Measurements from ENCODE around the gene CDK2AP2.
"Not testable (repeated sequence)": the region's sequence is repeated elsewhere in the genome, so short reads cannot be mapped to it uniquely, and the experiment has no call there.

CDK2AP2 gene, protein sequence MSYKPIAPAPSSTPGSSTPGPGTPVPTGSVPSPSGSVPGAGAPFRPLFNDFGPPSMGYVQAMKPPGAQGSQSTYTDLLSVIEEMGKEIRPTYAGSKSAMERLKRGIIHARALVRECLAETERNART

DNA sequence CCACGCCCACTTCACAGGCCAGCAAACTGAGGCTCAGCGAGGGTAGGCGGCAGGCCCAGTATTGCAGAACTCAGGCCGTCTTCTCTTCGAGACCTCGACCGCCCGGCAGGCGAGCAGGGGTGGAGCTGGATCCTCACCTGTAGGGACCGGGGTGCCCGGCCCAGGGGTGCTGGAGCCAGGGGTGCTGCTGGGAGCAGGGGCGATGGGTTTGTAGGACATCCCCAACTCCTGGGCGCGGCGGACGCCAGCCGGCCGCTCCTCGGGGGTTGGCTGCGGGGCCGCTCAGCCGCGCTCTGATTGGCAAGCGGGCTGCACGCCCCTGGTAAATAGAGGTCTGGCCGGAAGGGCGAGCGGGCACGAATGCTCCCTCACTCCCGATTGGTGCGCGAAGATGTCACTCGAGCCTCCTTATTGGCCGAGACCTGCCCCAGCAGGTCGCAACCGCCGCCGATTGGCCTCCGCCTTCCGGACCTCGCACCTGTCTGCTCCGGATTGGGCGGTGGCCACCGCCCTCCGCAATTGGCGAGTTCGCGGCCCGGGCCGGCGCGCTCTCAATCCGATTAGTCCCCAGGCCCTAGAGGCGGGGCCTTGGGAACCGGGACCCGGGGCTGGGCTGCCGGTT, at the start of gene CDK2AP2:
CDK2AP2 (minus strand) TSS at position 299 of the 622 bp plus-strand sequence; CDS start at position 219, 80 bp downstream.
- DNase-seq (ENCODE audit: low spot score): peak; percentile 99

DNA sequence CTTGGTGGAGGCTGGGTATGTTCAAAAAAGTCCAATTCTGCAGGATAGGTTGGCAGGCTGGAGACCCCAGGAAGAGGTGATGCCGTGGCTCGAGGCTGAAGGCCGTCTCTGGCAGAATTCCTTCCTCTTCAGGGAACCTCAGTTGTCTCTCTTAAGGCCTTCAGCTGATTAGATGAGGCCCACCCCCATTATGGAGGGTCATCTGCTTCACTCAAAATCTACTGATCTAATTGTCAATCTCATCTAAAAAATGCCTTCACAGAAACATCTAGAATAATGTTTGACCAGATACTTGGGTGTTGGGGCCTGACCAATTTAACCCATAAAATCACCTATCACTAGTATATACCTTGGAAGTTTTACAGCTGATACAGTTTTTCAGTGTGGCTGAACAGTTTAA, 48.3 kb upstream of the CDK2AP2 start:
- DNase-seq (ENCODE audit: low spot score): no peak

DNA sequence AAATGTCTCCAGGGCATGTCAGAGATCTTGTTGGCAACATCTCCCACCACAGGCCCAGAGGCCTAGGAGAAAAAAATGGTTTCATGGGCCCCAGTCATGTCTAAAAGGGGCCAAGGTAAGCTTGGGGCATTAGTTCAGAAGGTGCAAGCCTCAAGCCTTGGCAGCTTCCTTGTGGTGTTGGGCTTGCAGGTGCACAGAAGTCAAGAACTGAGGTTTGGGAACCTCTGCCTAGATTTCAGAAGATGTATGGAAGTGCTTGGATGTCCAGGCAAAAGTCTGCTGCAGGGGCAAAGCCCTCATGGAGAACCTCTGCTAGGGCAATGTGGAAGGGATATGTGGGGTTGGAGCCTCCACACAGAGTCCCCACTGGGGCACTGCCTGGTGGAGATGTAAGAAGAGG, 43.7 kb upstream of the CDK2AP2 start:
- DNase-seq (ENCODE audit: low spot score): not testable (repeated sequence)

DNA sequence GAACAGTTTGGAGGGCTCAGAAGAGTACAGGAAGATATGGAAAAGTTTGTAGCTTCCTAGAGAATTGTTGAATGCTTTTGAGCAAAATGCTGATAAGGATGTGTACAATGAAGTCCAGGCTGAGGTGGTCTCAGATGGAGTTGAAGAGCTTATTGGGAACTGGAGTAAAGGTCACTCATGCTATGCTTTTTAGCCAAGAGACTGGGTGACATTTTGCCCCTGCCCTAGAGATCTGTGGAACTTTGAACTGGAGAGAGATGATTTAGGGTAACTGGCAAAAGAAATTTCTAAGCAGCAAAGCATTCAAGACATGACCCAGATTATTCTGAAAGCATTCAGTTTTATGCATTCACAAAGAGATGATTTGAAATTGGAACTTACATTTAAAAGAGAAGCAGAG, 43.2 kb upstream of the CDK2AP2 start:
- no peak for DNase-seq (ENCODE audit: low spot score)

DNA sequence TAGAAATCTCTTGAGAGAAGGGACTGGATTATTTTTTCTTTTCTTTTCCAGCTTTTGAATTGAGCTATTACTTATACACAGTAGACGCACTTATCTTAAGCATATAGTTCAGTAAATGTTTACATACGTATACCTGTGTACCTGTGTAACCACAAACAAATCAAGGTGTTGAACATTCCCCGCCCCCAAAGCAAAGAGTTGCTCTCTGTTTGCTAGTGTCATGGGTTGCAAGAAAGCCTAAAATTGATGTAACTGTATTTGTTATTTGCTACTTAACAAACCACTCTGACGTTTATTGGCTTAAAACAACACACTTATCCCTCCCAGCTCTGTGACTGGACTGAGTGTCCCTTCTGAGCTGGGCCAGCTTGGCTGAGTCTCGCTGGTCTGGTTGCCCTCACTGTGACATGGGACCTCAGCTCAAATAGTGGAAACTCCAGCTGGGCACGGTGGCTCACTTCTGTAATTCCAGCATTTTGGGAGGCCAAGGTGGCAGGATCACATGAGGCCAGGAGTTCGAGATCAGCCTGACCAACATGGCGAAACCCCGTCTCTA, 40.7 kb upstream of the CDK2AP2 start:
- no peak for DNase-seq (ENCODE audit: low spot score)

- not testable (repeated sequence) for DNase-seq (ENCODE audit: low spot score)
These were observed 40.1 kb upstream of the CDK2AP2 start for GRCh38 chr11:67548112-67548511.

- DNase-seq (ENCODE audit: low spot score): no peak
These were observed 37.3 kb upstream of the CDK2AP2 start for GRCh38 chr11:67545280-67545679.

DNA sequence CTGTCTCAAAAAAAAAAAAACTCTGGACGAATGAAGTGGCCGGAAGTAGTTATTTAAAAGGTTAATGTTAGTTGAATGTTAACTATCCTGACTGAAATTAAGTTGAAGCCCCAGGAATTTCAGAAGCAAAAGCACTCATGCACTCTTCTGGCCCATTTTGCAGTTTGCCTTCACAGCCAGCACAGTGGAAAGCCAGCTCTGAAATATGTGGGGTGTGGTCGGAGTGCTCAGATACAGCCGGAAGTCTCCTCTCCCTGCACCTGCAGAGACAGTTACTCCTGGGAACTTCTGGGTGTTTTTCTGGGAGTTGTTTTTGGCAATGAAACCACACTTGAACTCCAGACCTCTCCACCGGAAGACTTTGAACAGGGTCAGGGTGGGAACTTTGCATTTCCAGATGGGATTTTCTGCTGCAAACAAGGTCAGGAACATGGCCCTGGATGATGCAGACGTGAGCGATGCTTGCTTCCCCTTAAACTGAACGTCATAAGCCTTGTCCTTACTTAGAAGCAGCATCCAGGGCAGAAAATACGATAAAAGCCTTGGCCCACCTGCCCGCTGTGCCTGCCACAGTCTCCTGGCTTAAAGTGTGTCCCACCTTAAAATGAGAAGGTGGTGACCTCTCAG, 36.8 kb upstream of the CDK2AP2 start:
- no peak for DNase-seq (ENCODE audit: low spot score)

DNA sequence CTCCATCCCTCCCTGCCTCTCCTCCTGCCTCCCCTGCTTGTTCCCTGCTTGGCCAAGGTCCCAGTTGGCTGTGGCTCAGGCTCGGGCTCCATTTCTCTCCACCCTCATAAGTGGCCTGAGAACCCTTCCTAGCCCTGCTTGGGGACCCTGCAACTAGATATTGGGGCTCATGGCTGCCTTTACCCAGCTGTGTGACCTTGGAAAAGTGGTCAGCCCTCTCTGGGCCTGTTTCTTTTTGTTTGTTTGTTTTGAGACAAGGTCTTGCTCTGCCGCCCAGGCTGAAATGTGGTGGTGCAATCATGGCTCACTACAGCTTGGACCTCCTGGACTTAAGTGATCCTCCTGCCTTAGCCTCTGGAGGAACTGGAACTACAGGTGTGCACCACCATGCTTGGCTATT, 35.6 kb upstream of the CDK2AP2 start:
- DNase-seq (ENCODE audit: low spot score): no peak

- DNase-seq (ENCODE audit: low spot score): no peak
These were observed 35.0 kb upstream of the CDK2AP2 start for GRCh38 chr11:67542971-67543370.

DNA sequence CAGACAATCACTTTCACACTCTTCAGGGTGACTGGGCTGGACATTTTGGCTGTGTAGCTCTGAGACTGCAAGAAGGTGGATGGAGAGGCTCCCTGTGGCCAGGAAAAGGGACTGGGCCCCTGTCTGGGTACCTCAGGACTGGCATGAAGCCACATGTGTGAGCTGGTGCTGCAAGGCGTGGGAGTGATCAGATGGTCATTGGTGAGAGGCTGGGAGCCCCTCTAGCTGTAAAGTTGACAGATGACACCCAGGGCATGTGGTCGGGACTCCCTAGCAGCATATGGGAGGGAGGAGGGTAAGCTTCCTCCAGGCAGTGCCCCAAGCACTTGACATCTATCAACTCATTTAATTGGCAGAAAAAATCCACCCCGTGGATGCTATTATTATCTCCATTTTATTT, 34.2 kb upstream of the CDK2AP2 start:
- DNase-seq (ENCODE audit: low spot score): no peak

- no peak for DNase-seq (ENCODE audit: low spot score)
These were observed 33.2 kb upstream of the CDK2AP2 start for GRCh38 chr11:67541198-67541597.

DNA sequence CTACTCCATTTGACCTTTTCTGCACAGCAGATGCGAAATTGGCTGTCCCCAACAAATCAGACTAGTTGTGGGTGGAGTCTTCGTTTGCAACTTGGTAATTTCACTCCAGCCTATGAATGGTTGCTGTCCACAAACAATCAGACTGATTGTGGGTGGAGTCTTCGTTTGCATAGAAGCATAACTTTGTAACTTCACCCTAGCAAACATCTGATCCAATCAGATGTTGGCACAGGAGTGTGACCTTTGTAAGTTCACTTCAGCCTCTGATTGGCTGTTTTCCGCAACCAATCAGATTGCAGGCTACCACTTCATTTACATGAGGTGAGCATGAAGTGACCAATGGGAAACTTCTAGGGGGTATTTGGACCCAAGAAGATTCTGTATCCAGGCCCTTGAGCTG, 31.6 kb upstream of the CDK2AP2 start:
- DNase-seq (ENCODE audit: low spot score): no peak

DNA sequence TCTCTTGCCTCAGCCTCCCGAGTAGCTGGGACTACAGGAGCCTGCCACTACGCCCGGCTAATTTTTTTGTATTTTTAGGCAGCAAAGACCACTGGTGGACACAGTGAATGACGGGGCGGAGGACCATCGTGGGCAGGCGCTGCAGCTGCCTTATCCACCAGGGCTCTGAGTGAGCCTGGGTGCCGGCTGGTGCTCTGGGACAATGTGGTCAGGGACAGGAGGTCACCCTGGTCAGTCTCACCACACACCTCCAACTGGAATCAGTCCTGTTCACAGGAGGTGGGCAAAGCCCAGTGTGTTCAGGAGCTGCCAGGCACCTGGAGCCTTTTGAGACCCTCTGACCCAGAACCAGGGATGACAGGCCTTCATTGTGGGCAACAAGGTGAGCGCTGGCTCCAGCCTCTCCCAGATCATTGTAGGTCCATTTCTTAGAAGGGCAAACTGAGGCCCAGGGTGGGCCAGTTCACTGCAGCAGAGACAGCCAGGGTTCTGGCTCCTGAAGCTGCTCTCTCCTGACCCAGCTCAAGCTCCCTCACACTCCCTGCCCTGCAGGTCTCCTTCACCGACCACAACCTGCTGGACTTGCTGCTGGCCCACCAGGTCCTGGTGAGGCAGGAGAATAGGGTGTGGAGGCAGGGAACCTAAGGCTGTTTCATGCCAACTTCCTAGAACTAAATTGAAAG, 31.0 kb upstream of the CDK2AP2 start:
- no peak for DNase-seq (ENCODE audit: low spot score)

GRCh38 chr11:67538306-67538705, 30.3 kb upstream of the CDK2AP2 start:
- DNase-seq (ENCODE audit: low spot score): no peak

- DNase-seq (ENCODE audit: low spot score): no peak
These were observed 27.6 kb upstream of the CDK2AP2 start for GRCh38 chr11:67535561-67535960.

DNA sequence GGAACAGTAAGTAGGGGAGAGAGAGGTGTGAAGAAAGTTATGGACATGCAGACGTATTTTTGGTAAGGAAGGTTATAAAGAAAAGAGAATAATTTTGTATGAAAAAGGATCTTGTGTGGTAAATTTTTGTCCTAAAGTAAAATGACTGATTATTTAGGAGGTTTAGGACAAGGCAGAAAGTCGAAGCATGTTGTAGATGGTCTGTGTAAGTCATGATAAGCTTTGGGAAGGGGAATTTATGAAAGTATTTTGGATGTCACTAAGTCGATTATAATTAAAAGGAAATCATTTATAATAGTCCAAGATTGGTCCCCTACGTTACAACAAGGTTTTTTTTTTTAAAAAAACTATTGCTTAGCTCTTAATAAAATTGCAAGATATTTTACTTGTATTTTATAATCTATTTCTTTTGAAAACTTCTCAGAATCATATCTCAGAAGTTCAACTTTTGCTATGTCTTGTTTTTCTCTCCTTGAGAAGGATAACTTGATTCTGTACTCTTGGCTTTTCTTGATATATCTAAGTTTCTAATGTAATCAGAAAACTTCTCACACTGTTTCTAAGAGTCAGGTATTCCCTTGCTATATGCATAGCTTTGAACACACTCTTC, 26.2 kb upstream of the CDK2AP2 start:
- DNase-seq (ENCODE audit: low spot score): no peak

DNA sequence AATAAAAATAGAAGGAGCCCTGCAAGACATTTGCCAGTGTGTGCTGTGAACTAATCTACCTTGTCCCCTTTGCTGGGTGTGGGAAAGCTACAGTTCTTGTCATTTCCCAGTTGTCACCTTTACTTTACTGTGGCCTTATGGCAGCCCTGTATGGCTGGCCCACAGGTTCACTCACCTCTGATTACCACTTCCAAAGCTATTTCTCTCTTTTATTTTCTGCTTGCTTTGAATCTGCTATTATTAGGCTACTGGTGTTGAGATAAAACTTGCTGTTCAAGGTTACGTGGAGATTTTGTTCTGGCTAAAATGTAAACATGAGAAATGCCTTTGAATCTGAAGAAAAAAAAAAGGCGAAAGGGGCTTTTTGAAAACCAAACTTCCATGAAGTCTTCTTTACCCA, 24.9 kb upstream of the CDK2AP2 start:
- DNase-seq (ENCODE audit: low spot score): no peak

DNA sequence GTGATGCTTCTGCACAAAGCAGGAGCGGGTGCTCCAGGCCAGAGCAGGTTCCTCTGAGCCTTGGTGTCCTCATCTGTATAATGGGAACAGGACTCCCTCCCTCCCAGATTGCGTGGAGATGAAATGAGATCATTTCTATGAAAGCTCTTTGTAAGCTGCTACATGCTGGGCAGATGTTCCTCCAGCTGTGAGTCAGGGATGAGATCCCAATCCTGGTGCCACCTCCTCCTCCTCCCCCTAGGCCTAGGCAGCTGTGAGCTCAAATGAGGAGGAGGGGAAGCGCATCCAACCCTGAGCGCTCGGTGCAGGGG, 22.3 kb upstream of the CDK2AP2 start:
- no peak for DNase-seq (ENCODE audit: low spot score)

DNA sequence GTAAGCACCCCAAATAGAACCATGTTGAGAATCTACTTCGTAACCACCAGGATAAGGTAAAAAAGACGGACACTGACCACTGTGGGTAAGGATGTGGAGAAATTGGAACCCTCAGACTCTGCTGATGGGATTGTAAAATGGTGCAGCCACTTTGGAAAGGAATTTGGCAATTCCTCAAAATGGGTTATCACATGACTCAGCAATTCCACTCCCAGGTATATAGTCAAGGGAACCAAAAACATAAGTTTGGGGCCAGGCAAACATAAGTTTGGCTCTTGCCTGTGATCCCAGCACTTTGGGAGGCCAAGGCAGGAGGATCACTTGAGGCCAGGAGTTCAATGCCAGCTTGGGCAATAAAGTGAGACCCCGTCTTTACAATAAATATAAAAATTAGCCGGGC, 20.4 kb upstream of the CDK2AP2 start:
- DNase-seq (ENCODE audit: low spot score): no peak

DNA sequence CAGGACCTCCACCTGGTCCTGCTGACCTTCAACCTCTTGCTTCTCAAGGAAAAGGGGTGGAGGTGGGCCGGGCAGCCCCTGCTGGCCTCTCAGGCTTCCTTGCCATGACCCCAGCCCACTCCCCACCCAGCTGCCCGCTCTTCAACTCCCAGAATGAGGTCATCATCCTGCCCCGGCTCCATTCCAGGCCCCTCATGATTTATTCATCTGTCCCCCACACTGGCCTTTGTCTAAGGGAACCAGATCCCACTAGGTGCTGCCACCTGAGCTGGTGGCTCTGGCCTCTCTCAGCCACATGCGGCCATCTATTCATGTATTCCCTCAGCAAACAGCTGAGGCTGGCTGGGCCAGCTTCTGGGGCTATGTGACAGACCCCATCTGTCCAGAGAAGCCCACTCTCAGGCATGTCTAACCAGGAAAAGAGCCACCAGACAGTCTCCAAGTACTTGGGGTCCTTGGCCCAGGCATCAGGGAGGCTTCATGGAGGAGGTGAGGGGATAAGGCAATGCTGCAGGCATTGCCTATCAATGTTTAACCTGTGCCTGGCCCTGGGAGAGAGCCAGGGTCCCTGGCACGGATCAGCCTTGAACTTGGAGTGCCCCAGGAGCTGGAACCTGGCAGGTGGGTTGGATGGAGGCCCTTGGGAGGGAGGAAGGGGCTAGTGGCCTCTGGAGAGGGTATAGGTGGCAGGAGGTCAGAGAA, 17.5 kb upstream of the CDK2AP2 start:
- DNase-seq (ENCODE audit: low spot score): no peak

- DNase-seq (ENCODE audit: low spot score): no peak
These were observed 16.5 kb upstream of the CDK2AP2 start for GRCh38 chr11:67524480-67524808.

Measured in CD4-positive, alpha-beta T cell treated with Interleukin-6 at 100 ng/mL for 8 hours (primary cell).